MCF 10A (cell line): ENCODE data around the gene HYI. TPM values are rescaled to one million over a fixed set of nuclear protein-coding genes. Genes with fewer than 3 reads are reported as not detected.

ENCODE experiments used
- BruUV-seq: library from RNA; stranded (reverse); fragments of 400-500 nt; replicated peaks from 2 replicates; lab custom pipeline; 2021; lab: Mats Ljungman, UMichigan
- CTCF ChIA-PET: fragments of 300-600 bp; sonication (Branson Sonifier 250); formaldehyde crosslinking; extraction: SDS; loops from one replicate; lab custom pipeline; 2021; ENCODE audit warnings: antibody characterized with exemption, inconsistent platforms; lab: Yijun Ruan, JAX
- POLR2A ChIA-PET: fragments of 300-600, 350-650 bp; sonication (Branson Sonifier 250); formaldehyde crosslinking; extraction: SDS; loops from one replicate; lab custom pipeline; 2020; ENCODE audit warnings: antibody characterized with exemption, inconsistent platforms; lab: Yijun Ruan, JAX
- DNase-seq: peaks from one replicate; pipeline ENCODE4 v3.0.0-alpha.2; 2018; ENCODE audit not compliant: unreplicated experiment
- H3K27ac Mint-ChIP-seq: one replicate; pipeline ENCODE4 v1.8.0; 2022; ENCODE audit warnings: mild to moderate bottlenecking, low read depth, mixed read lengths; ENCODE audit not compliant: unreplicated experiment
- H3K27me3 Mint-ChIP-seq: one replicate; pipeline ENCODE4 v1.8.0; 2022; ENCODE audit warnings: mixed read lengths; ENCODE audit not compliant: insufficient read depth, unreplicated experiment
- H3K36me3 Mint-ChIP-seq: one replicate; pipeline ENCODE4 v1.8.0; 2022; ENCODE audit warnings: mild to moderate bottlenecking, moderate library complexity, mixed read lengths; ENCODE audit not compliant: insufficient read depth, unreplicated experiment
- H3K4me1 Mint-ChIP-seq: one replicate; pipeline ENCODE4 v1.8.0; 2022; ENCODE audit warnings: mixed read lengths; ENCODE audit not compliant: insufficient read depth, unreplicated experiment
- H3K4me3 Mint-ChIP-seq: one replicate; pipeline ENCODE4 v1.8.0; 2022; ENCODE audit warnings: mild to moderate bottlenecking, moderate library complexity, mixed read lengths; ENCODE audit not compliant: unreplicated experiment
- H3K9me3 Mint-ChIP-seq: one replicate; pipeline ENCODE4 v1.8.0; 2022; ENCODE audit warnings: mixed read lengths; ENCODE audit not compliant: unreplicated experiment
- CTCF ChIP-seq: fragments of 200-600 bp; IDR thresholded peaks from one replicate; pipeline ENCODE4 v1.8.0; 2022; ENCODE audit warnings: antibody characterized with exemption, mild to moderate bottlenecking; ENCODE audit not compliant: unreplicated experiment
- intact Hi-C: fragments of 100-400 bp; cut with micrococcal nuclease; formaldehyde crosslinking; loops from 2 replicates; pipeline ENCODE4 v1.14.1; 2022
- total RNA-seq: library from RNA; stranded (reverse); gene quantifications from 2 replicates; pipeline ENCODE4 v1.2.3, GENCODE V29; 2022

Gene HYI
- total RNA-seq, 1 experiment from 2014 or later, result 23.0 TPM

GRCh38 chr1:43441166-43441893 is 12.4 kb downstream of the HYI start:
- Mint-ChIP-seq H3K27me3 (no peaks in the 10 kb centered on the region), H3K36me3 (peaks cover 56% of the 10 kb centered on the region), H3K9me3 (no peaks in the 10 kb centered on the region), H3K27ac (no peak overlapping the region), H3K4me3 (no peak overlapping the region), H3K4me1 (no peaks in the 10 kb centered on the region)
- ChIA-PET POLR2A (interaction anchor here (0.6 to 2.9 kb wide), 3 partner anchors 8 to 13 kb away, joined by 4 to 16 read pairs (median 5); partner anchors contain the start of gene HYI), CTCF (no interaction called here)
- no peak for TF ChIP-seq CTCF
- no peak for DNase-seq
- BruUV-seq, result no TSS peak
- intact Hi-C loops, result no loop called here

- intact Hi-C loops, result no loop called here
- peaks cover 51% of the 10 kb centered on the region for H3K36me3 Mint-ChIP-seq
- H3K9me3 Mint-ChIP-seq, result no peaks in the 10 kb centered on the region
- no TSS peak for BruUV-seq
- ChIA-PET CTCF (interaction anchor here (0.6 kb wide), 1 partner anchor 136 kb away, joined by 3 read pairs; no protein-coding TSS in a partner anchor), POLR2A (interaction anchor here (0.6 to 2.9 kb wide), 3 partner anchors 8 to 335 kb away, joined by 3 to 16 read pairs (median 5); partner anchors contain the start of gene HYI)
- H3K4me1 Mint-ChIP-seq, result no peaks in the 10 kb centered on the region
- no peak overlapping the region for H3K27ac Mint-ChIP-seq
- no peaks in the 10 kb centered on the region for H3K27me3 Mint-ChIP-seq
- TF ChIP-seq CTCF, result no peak
- H3K4me3 Mint-ChIP-seq, result no peak overlapping the region
- DNase-seq, result no peak
Observed at GRCh38 chr1:43440358-43440757, 13.4 kb downstream of the HYI start.

- CTCF ChIA-PET, result interaction anchor here (0.6 kb wide), 1 partner anchor 96 kb away, joined by 3 read pairs; no protein-coding TSS in a partner anchor
- no TSS peak for BruUV-seq
- no peak for DNase-seq
- no peak overlapping the region for H3K4me3 Mint-ChIP-seq
- peaks cover 56% of the 10 kb centered on the region for H3K36me3 Mint-ChIP-seq
- intact Hi-C loops, result no loop called here
- POLR2A ChIA-PET, result interaction anchor here (1.7 to 2.9 kb wide), 2 partner anchors 9 to 14 kb away, joined by 5 to 16 read pairs; partner anchors contain the start of gene HYI
- H3K27ac Mint-ChIP-seq, result no peak overlapping the region
- H3K9me3 Mint-ChIP-seq, result no peaks in the 10 kb centered on the region
- no peaks in the 10 kb centered on the region for H3K27me3 Mint-ChIP-seq
- TF ChIP-seq CTCF, result no peak
- H3K4me1 Mint-ChIP-seq, result no peaks in the 10 kb centered on the region
Observed at GRCh38 chr1:43439781-43440180, 13.9 kb downstream of the HYI start.

GRCh38 chr1:43438953-43439581 is 14.7 kb downstream of the HYI start:
- CTCF ChIA-PET, result interaction anchor here (0.6 to 1.5 kb wide), 2 partner anchors 9 to 96 kb away, joined by 3 to 7 read pairs; no protein-coding TSS in a partner anchor
- no peaks in the 10 kb centered on the region for H3K9me3 Mint-ChIP-seq
- H3K27ac Mint-ChIP-seq, result no peak overlapping the region
- TF ChIP-seq CTCF, result no peak
- intact Hi-C loops, result no loop called here
- no peak for DNase-seq
- POLR2A ChIA-PET, result no interaction called here
- no peaks in the 10 kb centered on the region for H3K27me3 Mint-ChIP-seq
- no peaks in the 10 kb centered on the region for H3K4me1 Mint-ChIP-seq
- H3K4me3 Mint-ChIP-seq, result no peak overlapping the region
- H3K36me3 Mint-ChIP-seq, result peaks cover 54% of the 10 kb centered on the region
- no TSS peak for BruUV-seq
